OCI-LY7 (cell line): ENCODE data around the gene HTR5A.

Experiments
- CTCF ChIP-seq: fragments of 200-600 bp; sonication (generic); conservative IDR thresholded peaks from 2 replicates; pipeline ENCODE4 v1.5.1; 2014; ENCODE audit warnings: mild to moderate bottlenecking, antibody characterized with exemption, low read length, moderate library complexity, mixed read lengths
- EZH2phosphoT487 ChIP-seq: fragments of 200-600 bp; sonication (generic); IDR thresholded peaks from 2 replicates; pipeline ENCODE4 v1.6.1; 2018; ENCODE audit warnings: low read depth, borderline replicate concordance, mild to moderate bottlenecking, mixed run types, antibody characterized with exemption, low read length, moderate library complexity, mixed read lengths

DNA sequence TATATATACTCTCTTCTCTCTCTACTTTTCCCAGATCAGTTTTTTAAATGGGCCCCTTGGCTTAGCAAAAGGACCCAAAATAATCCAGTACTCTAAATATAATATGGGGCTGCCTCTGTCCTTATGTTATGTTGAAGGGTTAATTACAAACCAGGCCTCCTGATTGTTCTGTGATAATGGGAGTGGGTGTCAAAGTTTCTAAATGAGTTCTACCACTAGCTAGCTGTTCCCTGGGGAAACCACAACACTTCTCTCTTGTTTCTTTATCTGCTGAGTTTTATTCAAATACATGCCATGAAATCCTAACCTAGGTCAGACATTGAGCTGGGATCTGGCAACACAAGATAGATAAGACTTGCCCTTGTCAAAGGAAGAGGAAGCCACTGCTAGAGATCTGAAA lies 3.8 kb downstream of the HTR5A start:
- TF ChIP-seq CTCF: no peak
- no peak for TF ChIP-seq EZH2phosphoT487
